AG09319 (cell line): ENCODE data around the gene OLA1.
A peak's percentile ranks its signal among the peaks of the same experiment; 100 is the strongest.

Experiments used
- DNase-seq: peaks from one replicate; pipeline ENCODE4 v3.0.0-alpha.2; 2010; ENCODE audit warnings: low read depth; ENCODE audit errors: extremely low read depth
- TF ChIP-seq, protein P1 (sequence below): IDR thresholded peaks from 2 replicates; pipeline ENCODE4 v1.5.1; 2011; ENCODE audit warnings: low read depth, mild to moderate bottlenecking, inconsistent platforms, low read length, moderate library complexity

OLA1 gene

DNA sequence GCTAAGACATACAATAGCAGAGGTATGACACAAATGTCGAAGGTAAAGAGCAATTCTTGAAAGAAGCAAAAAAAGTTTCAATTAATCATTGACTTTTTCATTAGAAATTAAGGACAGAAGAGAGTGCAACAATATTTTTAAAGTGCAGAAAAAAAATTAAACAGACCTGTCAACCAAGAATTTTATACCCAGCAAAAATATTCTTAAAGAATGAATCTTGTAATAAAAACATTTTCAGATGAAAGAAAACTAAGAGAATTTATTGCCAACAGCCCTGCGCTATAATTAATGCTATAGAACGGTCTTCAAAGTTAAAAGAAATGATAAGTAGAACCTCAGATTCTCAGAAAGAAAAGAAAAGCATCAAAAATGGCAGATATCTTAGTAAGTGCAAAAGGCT is 79.0 kb downstream of the OLA1 start:
- TF ChIP-seq, protein P1, sequence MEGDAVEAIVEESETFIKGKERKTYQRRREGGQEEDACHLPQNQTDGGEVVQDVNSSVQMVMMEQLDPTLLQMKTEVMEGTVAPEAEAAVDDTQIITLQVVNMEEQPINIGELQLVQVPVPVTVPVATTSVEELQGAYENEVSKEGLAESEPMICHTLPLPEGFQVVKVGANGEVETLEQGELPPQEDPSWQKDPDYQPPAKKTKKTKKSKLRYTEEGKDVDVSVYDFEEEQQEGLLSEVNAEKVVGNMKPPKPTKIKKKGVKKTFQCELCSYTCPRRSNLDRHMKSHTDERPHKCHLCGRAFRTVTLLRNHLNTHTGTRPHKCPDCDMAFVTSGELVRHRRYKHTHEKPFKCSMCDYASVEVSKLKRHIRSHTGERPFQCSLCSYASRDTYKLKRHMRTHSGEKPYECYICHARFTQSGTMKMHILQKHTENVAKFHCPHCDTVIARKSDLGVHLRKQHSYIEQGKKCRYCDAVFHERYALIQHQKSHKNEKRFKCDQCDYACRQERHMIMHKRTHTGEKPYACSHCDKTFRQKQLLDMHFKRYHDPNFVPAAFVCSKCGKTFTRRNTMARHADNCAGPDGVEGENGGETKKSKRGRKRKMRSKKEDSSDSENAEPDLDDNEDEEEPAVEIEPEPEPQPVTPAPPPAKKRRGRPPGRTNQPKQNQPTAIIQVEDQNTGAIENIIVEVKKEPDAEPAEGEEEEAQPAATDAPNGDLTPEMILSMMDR, result no peak
- DNase-seq, result no peak

- DNase-seq, result no peak
- TF ChIP-seq, protein P1, result no peak
Measured at GRCh38 chr2:174166261-174166660, 82.1 kb downstream of the OLA1 start.

- no peak for DNase-seq
- TF ChIP-seq, protein P1, result no peak
Measured at GRCh38 chr2:174161490-174161889, 86.8 kb downstream of the OLA1 start.

DNA sequence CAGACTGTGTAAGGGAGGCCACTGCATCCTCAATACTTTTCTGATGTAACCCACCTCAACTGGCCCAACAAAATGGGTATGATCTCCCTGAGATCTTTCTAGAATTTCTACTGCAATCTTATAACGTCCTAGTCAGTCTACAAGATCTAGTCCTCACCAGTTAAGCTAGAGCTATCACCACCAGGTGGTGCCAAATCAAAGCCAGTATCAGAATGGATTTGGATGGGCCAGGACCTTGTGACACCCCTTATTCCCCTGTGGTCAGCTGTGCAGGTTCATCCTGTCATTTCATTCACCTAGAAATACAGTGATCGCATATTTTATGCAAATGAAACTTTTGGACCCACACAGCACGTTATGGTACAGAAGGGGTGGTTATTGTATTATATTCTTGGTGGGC is 90.3 kb downstream of the OLA1 start:
- no peak for DNase-seq
- TF ChIP-seq, protein P1, result peak; percentile 55

- TF ChIP-seq, protein P1, result no peak
- DNase-seq, result no peak
Measured at GRCh38 chr2:174157053-174157452, 91.3 kb downstream of the OLA1 start.

- TF ChIP-seq, protein P1, result no peak
- DNase-seq, result peak; percentile 61
Measured at GRCh38 chr2:174153757-174154680, 94.3 kb downstream of the OLA1 start.

- no peak for DNase-seq
- TF ChIP-seq, protein P1, result no peak
Measured at GRCh38 chr2:174149530-174149929, 98.8 kb downstream of the OLA1 start.
